Embryonic facial prominence (tissue), 1 donor: Measurements from ENCODE around the gene GATA3.

Experiments used
- DNase-seq: peaks from one replicate; pipeline ENCODE4 v3.0.0-alpha.2; 2016; ENCODE audit errors: extremely low spot score

The GATA3 gene

GRCh38 chr10:8037941-8038894 lies 16.3 kb upstream of the GATA3 start:
- DNase-seq: no peak

GRCh38 chr10:8039321-8039881 lies 15.1 kb upstream of the GATA3 start:
- no peak for DNase-seq

GRCh38 chr10:8040651-8041050 lies 13.8 kb upstream of the GATA3 start:
- DNase-seq: no peak

GRCh38 chr10:8041284-8041991 lies 13.1 kb upstream of the GATA3 start:
- DNase-seq: no peak

- DNase-seq: no peak
Observed at GRCh38 chr10:8041992-8042720, 12.3 kb upstream of the GATA3 start.

- no peak for DNase-seq
Observed at GRCh38 chr10:8042721-8043568, 11.5 kb upstream of the GATA3 start.

- no peak for DNase-seq
Observed at GRCh38 chr10:8043569-8044306, 10.8 kb upstream of the GATA3 start.

GRCh38 chr10:8044331-8044907 lies 10.1 kb upstream of the GATA3 start:
- DNase-seq: no peak

- no peak for DNase-seq
Observed at GRCh38 chr10:8044908-8045725, 9.4 kb upstream of the GATA3 start.

GRCh38 chr10:8045726-8046494 lies 8.6 kb upstream of the GATA3 start:
- no peak for DNase-seq

- no peak for DNase-seq
Observed at GRCh38 chr10:8047452-8048280, 6.8 kb upstream of the GATA3 start.

GRCh38 chr10:8048281-8049008 lies 6.0 kb upstream of the GATA3 start:
- no peak for DNase-seq

- no peak for DNase-seq
Observed at GRCh38 chr10:8049045-8049864, 5.2 kb upstream of the GATA3 start.

- DNase-seq: no peak
Observed at GRCh38 chr10:8049865-8050555, 4.5 kb upstream of the GATA3 start.

GRCh38 chr10:8050556-8051108 lies 3.9 kb upstream of the GATA3 start:
- no peak for DNase-seq
